NCI-H1694 treated with DMSO at 0.1 percent for 48 hours (cell line): ENCODE data around the gene POU3F1.
A peak's percentile ranks its signal among the peaks of the same experiment; 100 is the strongest.

Experiments used
- DNase-seq: peaks from one replicate; lab custom pipeline; 2025; lab: John Stamatoyannopoulos, UW

Gene POU3F1

GRCh38 chr1:38028105-38028591 is 18.4 kb downstream of the POU3F1 start:
- no peak for DNase-seq

- DNase-seq = no peak
These were observed 19.1 kb downstream of the POU3F1 start for GRCh38 chr1:38027201-38028104.

- peak; percentile 36 for DNase-seq
These were observed 19.9 kb downstream of the POU3F1 start for GRCh38 chr1:38026592-38027200.

- no peak for DNase-seq
These were observed 20.9 kb downstream of the POU3F1 start for GRCh38 chr1:38025664-38026063.

GRCh38 chr1:38025233-38025632 is 21.4 kb downstream of the POU3F1 start:
- DNase-seq = no peak

- no peak for DNase-seq
These were observed 23.8 kb downstream of the POU3F1 start for GRCh38 chr1:38022810-38023209.

- no peak for DNase-seq
These were observed 24.6 kb downstream of the POU3F1 start for GRCh38 chr1:38021969-38022368.

GRCh38 chr1:38020396-38020795 is 26.2 kb downstream of the POU3F1 start:
- no peak for DNase-seq

GRCh38 chr1:38018864-38019343 is 27.7 kb downstream of the POU3F1 start:
- DNase-seq = no peak

- DNase-seq = no peak
These were observed 30.4 kb downstream of the POU3F1 start for GRCh38 chr1:38015978-38016725.

- no peak for DNase-seq
These were observed 31.7 kb downstream of the POU3F1 start for GRCh38 chr1:38014724-38015424.

- DNase-seq = no peak
These were observed 32.4 kb downstream of the POU3F1 start for GRCh38 chr1:38014171-38014570.

- DNase-seq = no peak
These were observed 33.4 kb downstream of the POU3F1 start for GRCh38 chr1:38013227-38013622.

GRCh38 chr1:38012363-38013226 is 34.0 kb downstream of the POU3F1 start, which contains the start of gene UTP11:
Gene UTP11 (plus strand): TSS chr1:38012734. CDS start chr1:38012803, 69 bp downstream.
- peak; percentile 97 for DNase-seq

- DNase-seq = no peak
These were observed 36.8 kb downstream of the POU3F1 start for GRCh38 chr1:38009841-38010180.

- no peak for DNase-seq
These were observed 37.3 kb downstream of the POU3F1 start for GRCh38 chr1:38009088-38009840.

- DNase-seq = no peak
These were observed 40.4 kb downstream of the POU3F1 start for GRCh38 chr1:38006008-38006828.

- DNase-seq = no peak
These were observed 41.2 kb downstream of the POU3F1 start, which contains the start of gene FHL3 for GRCh38 chr1:38005195-38006007. Gene FHL3 (minus strand): TSS chr1:38005514. CDS start chr1:37999412, 6,102 bp downstream.
